ENCODE data around the gene RPL10A. TPM values are rescaled to one million over a fixed set of nuclear protein-coding genes. Genes with fewer than 3 reads are reported as not detected.
A peak's percentile ranks its signal among the peaks of the same experiment; 100 is the strongest.

RPL10A gene
- total and polyA plus RNA-seq, 2 of the 13 experiments (the other 11 are each of a cell fraction or from before 2014, with no cell fraction given): 1,854 to 2,726 TPM

DNA sequence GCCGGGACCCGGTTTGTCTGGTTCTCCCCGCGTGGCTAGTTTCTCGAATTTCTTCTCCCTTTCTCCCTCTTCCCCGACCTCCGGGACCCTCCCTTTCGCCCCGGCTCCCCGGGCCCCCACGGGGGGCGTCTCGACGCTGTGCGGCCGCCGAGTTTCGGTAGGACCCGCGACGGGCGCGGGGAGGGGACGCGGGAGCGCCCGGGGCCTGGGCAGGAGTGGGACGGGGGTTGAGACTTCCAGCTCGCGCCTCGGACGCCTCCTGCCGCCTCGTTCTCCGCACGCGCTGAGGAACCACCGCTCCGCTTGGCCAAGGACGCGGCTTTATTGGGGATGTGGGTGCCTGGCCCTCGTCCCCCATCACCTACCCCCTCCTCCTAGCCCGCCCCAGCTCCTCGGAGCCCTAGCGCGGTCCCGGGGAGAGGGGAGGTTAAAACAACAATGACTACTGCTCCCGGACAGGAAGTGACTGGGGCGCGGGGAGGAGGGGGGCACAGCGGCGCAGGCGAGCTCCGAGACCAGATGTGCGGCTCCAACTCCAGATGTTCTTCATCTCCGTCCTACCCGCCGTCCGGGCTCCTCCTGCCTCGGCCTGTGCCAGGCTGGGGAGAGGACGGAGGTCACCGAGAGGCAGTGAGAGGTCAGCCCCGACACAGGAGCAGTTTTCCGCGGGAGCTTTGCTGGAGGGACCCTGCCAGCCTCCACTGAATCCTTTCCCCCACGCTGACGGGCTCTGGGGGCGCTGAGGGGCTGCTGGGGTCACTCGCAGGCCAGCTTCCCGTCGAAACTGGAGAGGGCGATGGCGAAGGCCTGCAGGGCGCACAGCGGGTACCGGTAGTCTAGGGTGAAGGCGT, 29.6 kb downstream of the RPL10A start (continued):
- TF ChIP-seq ZNF704 (CRISPR knock-in tag; IDR thresholded peaks at IDR 0.05; ENCODE audit: borderline replicate concordance): peak; percentile 88
- peak; percentile 61; the same call in 1 of the 2 replicates for TF ChIP-seq SKIL (CRISPR knock-in tag; IDR thresholded peaks at IDR 0.05; ENCODE audit: borderline replicate concordance)
- peak; percentile 74; the same call in 1 of the 2 replicates for TF ChIP-seq PLSCR1 (CRISPR knock-in tag; IDR thresholded peaks at IDR 0.05; ENCODE audit: borderline replicate concordance)
- peak; percentile 45; the same call in 1 of the 2 replicates for TF ChIP-seq YEATS2 (CRISPR knock-in tag; IDR thresholded peaks at IDR 0.05; ENCODE audit: borderline replicate concordance)
- peak; percentile 69; the same call in 1 of the 2 replicates for TF ChIP-seq AHR (CRISPR knock-in tag; IDR thresholded peaks at IDR 0.05)
- TF ChIP-seq ZNF407 (CRISPR knock-in tag; IDR thresholded peaks at IDR 0.05; ENCODE audit: not compliant biosample characterization): no peak
- TF ChIP-seq, protein P1, sequence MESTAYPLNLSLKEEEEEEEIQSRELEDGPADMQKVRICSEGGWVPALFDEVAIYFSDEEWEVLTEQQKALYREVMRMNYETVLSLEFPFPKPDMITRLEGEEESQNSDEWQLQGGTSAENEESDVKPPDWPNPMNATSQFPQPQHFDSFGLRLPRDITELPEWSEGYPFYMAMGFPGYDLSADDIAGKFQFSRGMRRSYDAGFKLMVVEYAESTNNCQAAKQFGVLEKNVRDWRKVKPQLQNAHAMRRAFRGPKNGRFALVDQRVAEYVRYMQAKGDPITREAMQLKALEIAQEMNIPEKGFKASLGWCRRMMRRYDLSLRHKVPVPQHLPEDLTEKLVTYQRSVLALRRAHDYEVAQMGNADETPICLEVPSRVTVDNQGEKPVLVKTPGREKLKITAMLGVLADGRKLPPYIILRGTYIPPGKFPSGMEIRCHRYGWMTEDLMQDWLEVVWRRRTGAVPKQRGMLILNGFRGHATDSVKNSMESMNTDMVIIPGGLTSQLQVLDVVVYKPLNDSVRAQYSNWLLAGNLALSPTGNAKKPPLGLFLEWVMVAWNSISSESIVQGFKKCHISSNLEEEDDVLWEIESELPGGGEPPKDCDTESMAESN (CRISPR knock-in tag; conservative IDR thresholded peaks at IDR 0.05): peak; percentile 83; the same call in 1 of the 2 replicates
- TF ChIP-seq ZNF317 (CRISPR knock-in tag; IDR thresholded peaks at IDR 0.05): 0 out of 2 replicates have a peak, but pooled peaks have one; percentile 49
- no peak for TF ChIP-seq TAF15 (IDR thresholded peaks at IDR 0.05; ENCODE audit: low read depth, low read length, poor library complexity, severe bottlenecking)
- TF ChIP-seq THYN1 (CRISPR knock-in tag; IDR thresholded peaks at IDR 0.05; ENCODE audit: borderline replicate concordance, low read depth): no peak
- TF ChIP-seq ZNF644 (CRISPR knock-in tag; IDR thresholded peaks at IDR 0.05; ENCODE audit: low read depth): no peak
